A673 (cell line): ENCODE results near the gene RBM5. TPM values are rescaled to one million over a fixed set of nuclear protein-coding genes. Genes with fewer than 3 reads are reported as not detected.
A peak's percentile ranks its signal among the peaks of the same experiment; 100 is the strongest.

Experiments used
- BruUV-seq: library from RNA; stranded (reverse); fragments of 400-500 nt; replicated peaks from 2 replicates; lab custom pipeline; 2021; lab: Mats Ljungman, UMichigan
- CTCF ChIA-PET: fragments of 300-600 bp; sonication (Branson Sonifier 250); formaldehyde crosslinking; loops from one replicate; lab custom pipeline; 2022; ENCODE audit warnings: antibody characterized with exemption; lab: Charles Lee
- POLR2A ChIA-PET: fragments of 300-600 bp; sonication (Branson Sonifier 250); formaldehyde crosslinking; loops from one replicate; lab custom pipeline; 2022; ENCODE audit warnings: antibody characterized with exemption; ENCODE audit not compliant: low non-redundant PET; lab: Charles Lee
- DNase-seq: peaks from one replicate; pipeline ENCODE4 v3.0.0-alpha.2; 2015; ENCODE audit warnings: low spot score
- H3K27ac ChIP-seq: fragments of 200-600 bp; sonication (generic); 2 replicates; pipeline ENCODE4 v1.5.1; 2016; ENCODE audit warnings: mixed run types, low read depth, mild to moderate bottlenecking, mixed read lengths, antibody characterized with exemption, low read length; ENCODE audit not compliant: poor library complexity, severe bottlenecking
- H3K27me3 ChIP-seq: fragments of 200-600 bp; sonication (generic); replicated peaks from 2 replicates; pipeline ENCODE4 v1.6.1; 2017; ENCODE audit warnings: mixed run types, low read depth, mild to moderate bottlenecking, mixed read lengths, antibody characterized with exemption, low read length; ENCODE audit not compliant: insufficient read depth, poor library complexity
- H3K36me3 ChIP-seq: fragments of 200-600 bp; sonication (generic); 2 replicates; pipeline ENCODE4 v1.6.1; 2016; ENCODE audit warnings: mixed run types, mild to moderate bottlenecking, mixed read lengths, antibody characterized with exemption, low read length; ENCODE audit not compliant: insufficient read depth, poor library complexity, severe bottlenecking
- H3K4me1 ChIP-seq: fragments of 200-600 bp; sonication (generic); 2 replicates; pipeline ENCODE4 v1.6.1; 2017; ENCODE audit warnings: mixed run types, mild to moderate bottlenecking, mixed read lengths, antibody characterized with exemption, low read length; ENCODE audit not compliant: insufficient read depth, poor library complexity, severe bottlenecking
- H3K4me3 ChIP-seq: fragments of 200-600 bp; sonication (generic); 2 replicates; pipeline ENCODE4 v1.5.1; 2016; ENCODE audit warnings: low read depth, mixed run types, mild to moderate bottlenecking, mixed read lengths, low read length; ENCODE audit not compliant: poor library complexity, severe bottlenecking
- H3K9me3 ChIP-seq: fragments of 200-600 bp; sonication (generic); 2 replicates; pipeline ENCODE4 v1.6.1; 2016; ENCODE audit warnings: mixed run types, low read depth, mild to moderate bottlenecking, mixed read lengths, antibody characterized with exemption, low read length; ENCODE audit not compliant: poor library complexity, severe bottlenecking
- CTCF ChIP-seq: fragments of 300-800, 200-600 bp; sonication (generic); conservative IDR thresholded peaks from 2 replicates; pipeline ENCODE4 v1.5.1; 2017; ENCODE audit warnings: low read depth, mild to moderate bottlenecking, antibody characterized with exemption, low read length, moderate library complexity, mixed read lengths
- EZH2 ChIP-seq: fragments of 200-600 bp; sonication (generic); IDR thresholded peaks from 2 replicates; pipeline ENCODE4 v1.6.1; 2017; ENCODE audit warnings: borderline replicate concordance, low read depth, mild to moderate bottlenecking, mixed read lengths, antibody characterized with exemption, low read length; ENCODE audit not compliant: poor library complexity, severe bottlenecking
- intact Hi-C: fragments of 100-400 bp; cut with micrococcal nuclease; formaldehyde crosslinking; loops from one replicate; pipeline ENCODE4 v1.10.0; 2022; ENCODE audit not compliant: unreplicated experiment
- total RNA-seq: library from RNA; stranded (reverse); gene quantifications from 2 replicates; pipeline ENCODE4 v1.2.3, GENCODE V29; 2021

RBM5 gene
- total RNA-seq, 1 experiment from 2014 or later: 80.6 TPM

- Histone ChIP-seq H3K36me3 (no peaks in the 10 kb centered on the region), H3K4me1 (peaks cover 32% of the 10 kb centered on the region), H3K4me3 (no peak overlapping the region), H3K9me3 (no peaks in the 10 kb centered on the region), H3K27me3 (no peaks in the 10 kb centered on the region), H3K27ac (no peak overlapping the region)
- TF ChIP-seq EZH2: no peak
- ChIA-PET POLR2A (no interaction called here), CTCF (no interaction called here)
- no TSS peak for BruUV-seq
- no peak for DNase-seq
- intact Hi-C loops: no loop called here
These were observed 45.6 kb downstream of the RBM5 start for GRCh38 chr3:50134367-50134766.

GRCh38 chr3:50135964-50136363, 47.2 kb downstream of the RBM5 start:
- ChIA-PET POLR2A (no interaction called here), CTCF (no interaction called here)
- no peaks in the 10 kb centered on the region for H3K27me3 ChIP-seq
- no peak overlapping the region for H3K4me3 ChIP-seq
- no TSS peak for BruUV-seq
- no peaks in the 10 kb centered on the region for H3K36me3 ChIP-seq
- no peaks in the 10 kb centered on the region for H3K9me3 ChIP-seq
- DNase-seq: no peak
- no peak overlapping the region for H3K27ac ChIP-seq
- intact Hi-C loops: no loop called here
- no peak for TF ChIP-seq EZH2
- TF ChIP-seq CTCF: no peak
- H3K4me1 ChIP-seq: peaks cover 40% of the 10 kb centered on the region

GRCh38 chr3:50136714-50137405, 48.1 kb downstream of the RBM5 start:
- BruUV-seq: no TSS peak
- H3K4me3 ChIP-seq: no peak overlapping the region
- no peaks in the 10 kb centered on the region for H3K9me3 ChIP-seq
- H3K27ac ChIP-seq: no peak overlapping the region
- ChIA-PET POLR2A (interaction anchor here (0.6 kb wide), 1 partner anchor 177 kb away, joined by 3 read pairs; no protein-coding TSS in a partner anchor), CTCF (no interaction called here)
- peaks cover 40% of the 10 kb centered on the region for H3K4me1 ChIP-seq
- no peaks in the 10 kb centered on the region for H3K27me3 ChIP-seq
- no peak for DNase-seq
- TF ChIP-seq CTCF (no peak), EZH2 (no peak)
- intact Hi-C loops: no loop called here
- no peaks in the 10 kb centered on the region for H3K36me3 ChIP-seq

GRCh38 chr3:50137531-50137930, 48.8 kb downstream of the RBM5 start:
- no peaks in the 10 kb centered on the region for H3K36me3 ChIP-seq
- ChIA-PET CTCF (no interaction called here), POLR2A (no interaction called here)
- no peak overlapping the region for H3K4me3 ChIP-seq
- intact Hi-C loops: no loop called here
- no peaks in the 10 kb centered on the region for H3K9me3 ChIP-seq
- no TSS peak for BruUV-seq
- H3K27ac ChIP-seq: peak overlapping the region; percentile 40
- no peak for DNase-seq
- H3K27me3 ChIP-seq: no peaks in the 10 kb centered on the region
- TF ChIP-seq EZH2: no peak
- TF ChIP-seq CTCF: no peak
- peaks cover 40% of the 10 kb centered on the region for H3K4me1 ChIP-seq
